ENCODE results near the gene RNF212B. TPM values are rescaled to one million over a fixed set of nuclear protein-coding genes. Genes with fewer than 3 reads are reported as not detected.
A peak's percentile ranks its signal among the peaks of the same experiment; 100 is the strongest.

RNF212B gene
- total and polyA plus RNA-seq, 2 of the 13 experiments (the other 11 are each of a cell fraction or from before 2014, with no cell fraction given) = 0.05 TPM; not detected in 1

DNA sequence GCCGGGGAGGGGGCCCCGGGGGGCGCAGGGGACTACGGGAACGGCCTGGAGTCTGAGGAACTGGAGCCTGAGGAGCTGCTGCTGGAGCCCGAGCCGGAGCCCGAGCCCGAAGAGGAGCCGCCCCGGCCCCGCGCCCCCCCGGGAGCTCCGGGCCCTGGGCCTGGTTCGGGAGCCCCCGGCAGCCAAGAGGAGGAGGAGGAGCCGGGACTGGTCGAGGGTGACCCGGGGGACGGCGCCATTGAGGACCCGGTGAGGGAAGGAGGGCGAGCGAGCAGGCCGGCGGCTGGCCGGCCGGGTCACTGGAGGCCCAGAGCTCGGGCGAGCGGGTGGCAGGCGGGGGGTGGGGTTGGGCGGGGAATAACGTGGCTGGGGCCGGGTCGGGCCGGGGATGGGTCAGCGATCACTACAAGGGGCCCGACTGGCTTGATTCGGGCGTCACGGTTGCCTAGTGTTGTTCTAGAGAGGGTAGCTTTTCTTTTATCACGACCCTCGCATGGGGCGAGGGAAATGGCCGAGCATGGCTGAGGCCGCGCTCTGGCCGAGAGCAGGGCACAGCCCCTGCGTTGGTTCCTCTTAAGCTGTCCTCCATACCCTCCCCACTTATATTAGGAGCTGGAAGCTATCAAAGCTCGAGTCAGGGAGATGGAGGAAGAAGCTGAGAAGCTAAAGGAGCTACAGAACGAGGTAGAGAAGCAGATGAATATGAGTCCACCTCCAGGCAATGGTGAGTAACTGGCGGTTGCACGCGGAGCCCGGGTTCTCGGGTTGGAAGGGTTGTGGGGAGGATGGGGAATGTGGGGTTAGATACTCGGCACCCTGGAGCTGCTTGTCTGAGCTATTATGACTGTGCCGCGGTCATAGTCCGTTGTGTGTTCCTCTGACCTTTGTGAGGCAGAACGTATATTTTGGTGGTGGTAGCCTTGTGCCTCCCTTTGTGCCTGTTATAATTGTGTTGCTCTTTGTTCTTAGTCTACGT, 84.1 kb downstream of the RNF212B start (continued):
- no peak for TF ChIP-seq TOE1 (CRISPR knock-in tag; IDR thresholded peaks at IDR 0.05)
- TF ChIP-seq, protein P1, sequence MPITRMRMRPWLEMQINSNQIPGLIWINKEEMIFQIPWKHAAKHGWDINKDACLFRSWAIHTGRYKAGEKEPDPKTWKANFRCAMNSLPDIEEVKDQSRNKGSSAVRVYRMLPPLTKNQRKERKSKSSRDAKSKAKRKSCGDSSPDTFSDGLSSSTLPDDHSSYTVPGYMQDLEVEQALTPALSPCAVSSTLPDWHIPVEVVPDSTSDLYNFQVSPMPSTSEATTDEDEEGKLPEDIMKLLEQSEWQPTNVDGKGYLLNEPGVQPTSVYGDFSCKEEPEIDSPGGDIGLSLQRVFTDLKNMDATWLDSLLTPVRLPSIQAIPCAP (CRISPR knock-in tag; IDR thresholded peaks at IDR 0.05; ENCODE audit: low read depth) = peak; percentile 12; the same call in 1 of the 2 replicates
- 0 out of 2 replicates have a peak, but pooled peaks have one; percentile 56 for TF ChIP-seq SMAD3 (CRISPR knock-in tag; IDR thresholded peaks at IDR 0.05)
- TF ChIP-seq SP140L (CRISPR knock-in tag; IDR thresholded peaks at IDR 0.05; ENCODE audit: borderline replicate concordance) = no peak; the same call in 1 of the 2 replicates
- TF ChIP-seq ZNF670 (CRISPR knock-in tag; IDR thresholded peaks at IDR 0.05; ENCODE audit: borderline replicate concordance) = no peak; the same call in 1 of the 2 replicates
- TF ChIP-seq CREM (IDR thresholded peaks at IDR 0.05) = no peak
- no peak for TF ChIP-seq CREM (CRISPR knock-in tag; IDR thresholded peaks at IDR 0.05)
- TF ChIP-seq ZNF24 (IDR thresholded peaks at IDR 0.05) = no peak; the same call in 1 of the 2 replicates
- TF ChIP-seq RBFOX2 (IDR thresholded peaks at IDR 0.05; ENCODE audit: low read depth, low read length) = peak; percentile 95
- TF ChIP-seq, protein P2, sequence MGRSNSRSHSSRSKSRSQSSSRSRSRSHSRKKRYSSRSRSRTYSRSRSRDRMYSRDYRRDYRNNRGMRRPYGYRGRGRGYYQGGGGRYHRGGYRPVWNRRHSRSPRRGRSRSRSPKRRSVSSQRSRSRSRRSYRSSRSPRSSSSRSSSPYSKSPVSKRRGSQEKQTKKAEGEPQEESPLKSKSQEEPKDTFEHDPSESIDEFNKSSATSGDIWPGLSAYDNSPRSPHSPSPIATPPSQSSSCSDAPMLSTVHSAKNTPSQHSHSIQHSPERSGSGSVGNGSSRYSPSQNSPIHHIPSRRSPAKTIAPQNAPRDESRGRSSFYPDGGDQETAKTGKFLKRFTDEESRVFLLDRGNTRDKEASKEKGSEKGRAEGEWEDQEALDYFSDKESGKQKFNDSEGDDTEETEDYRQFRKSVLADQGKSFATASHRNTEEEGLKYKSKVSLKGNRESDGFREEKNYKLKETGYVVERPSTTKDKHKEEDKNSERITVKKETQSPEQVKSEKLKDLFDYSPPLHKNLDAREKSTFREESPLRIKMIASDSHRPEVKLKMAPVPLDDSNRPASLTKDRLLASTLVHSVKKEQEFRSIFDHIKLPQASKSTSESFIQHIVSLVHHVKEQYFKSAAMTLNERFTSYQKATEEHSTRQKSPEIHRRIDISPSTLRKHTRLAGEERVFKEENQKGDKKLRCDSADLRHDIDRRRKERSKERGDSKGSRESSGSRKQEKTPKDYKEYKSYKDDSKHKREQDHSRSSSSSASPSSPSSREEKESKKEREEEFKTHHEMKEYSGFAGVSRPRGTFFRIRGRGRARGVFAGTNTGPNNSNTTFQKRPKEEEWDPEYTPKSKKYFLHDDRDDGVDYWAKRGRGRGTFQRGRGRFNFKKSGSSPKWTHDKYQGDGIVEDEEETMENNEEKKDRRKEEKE (IDR thresholded peaks at IDR 0.05) = no peak
- TF ChIP-seq, protein P3, sequence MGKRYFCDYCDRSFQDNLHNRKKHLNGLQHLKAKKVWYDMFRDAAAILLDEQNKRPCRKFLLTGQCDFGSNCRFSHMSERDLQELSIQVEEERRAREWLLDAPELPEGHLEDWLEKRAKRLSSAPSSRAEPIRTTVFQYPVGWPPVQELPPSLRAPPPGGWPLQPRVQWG (CRISPR knock-in tag; IDR thresholded peaks at IDR 0.05; ENCODE audit: borderline replicate concordance, low read depth) = no peak
- TF ChIP-seq ZNF10 (CRISPR knock-in tag; IDR thresholded peaks at IDR 0.05; ENCODE audit: borderline replicate concordance, low read depth) = peak; percentile 86; the same call in 1 of the 2 replicates
- TF ChIP-seq TBL1XR1 (IDR thresholded peaks at IDR 0.05; ENCODE audit: borderline replicate concordance, low read length, partially characterized antibody) = no peak
- TF ChIP-seq POGZ (CRISPR knock-in tag; IDR thresholded peaks at IDR 0.05) = no peak
- TF ChIP-seq, protein P4, sequence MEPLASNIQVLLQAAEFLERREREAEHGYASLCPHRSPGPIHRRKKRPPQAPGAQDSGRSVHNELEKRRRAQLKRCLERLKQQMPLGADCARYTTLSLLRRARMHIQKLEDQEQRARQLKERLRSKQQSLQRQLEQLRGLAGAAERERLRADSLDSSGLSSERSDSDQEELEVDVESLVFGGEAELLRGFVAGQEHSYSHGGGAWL (CRISPR knock-in tag; IDR thresholded peaks at IDR 0.05) = peak; percentile 73
- peak; percentile 1; the same call in 1 of the 2 replicates for TF ChIP-seq ZNF775 (CRISPR knock-in tag; IDR thresholded peaks at IDR 0.05; ENCODE audit: borderline replicate concordance)
- TF ChIP-seq PHF5A (CRISPR knock-in tag; IDR thresholded peaks at IDR 0.05; ENCODE audit: low read depth, unreplicated experiment) = peak; percentile 20
- peak; percentile 93 for TF ChIP-seq ZNF883 (CRISPR knock-in tag; IDR thresholded peaks at IDR 0.05; ENCODE audit: not compliant biosample characterization)
- TF ChIP-seq RFX1 (IDR thresholded peaks at IDR 0.05) = no peak
- peak; percentile 89 for TF ChIP-seq TAF15 (IDR thresholded peaks at IDR 0.05; ENCODE audit: low read depth, low read length, poor library complexity, severe bottlenecking)
- TF ChIP-seq ZFP90 (CRISPR knock-in tag; IDR thresholded peaks at IDR 0.05; ENCODE audit: borderline replicate concordance) = no peak; the same call in 1 of the 2 replicates
- TF ChIP-seq, protein P5, sequence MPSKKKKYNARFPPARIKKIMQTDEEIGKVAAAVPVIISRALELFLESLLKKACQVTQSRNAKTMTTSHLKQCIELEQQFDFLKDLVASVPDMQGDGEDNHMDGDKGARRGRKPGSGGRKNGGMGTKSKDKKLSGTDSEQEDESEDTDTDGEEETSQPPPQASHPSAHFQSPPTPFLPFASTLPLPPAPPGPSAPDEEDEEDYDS (CRISPR knock-in tag; IDR thresholded peaks at IDR 0.05) = peak; percentile 11
- TF ChIP-seq RELA (CRISPR knock-in tag; IDR thresholded peaks at IDR 0.05) = 0 out of 2 replicates have a peak, but pooled peaks have one; percentile 31
- TF ChIP-seq ZNF816 (CRISPR knock-in tag; IDR thresholded peaks at IDR 0.05; ENCODE audit: borderline replicate concordance) = no peak
- no peak; the same call in 1 of the 2 replicates for TF ChIP-seq KAT8 (CRISPR knock-in tag; IDR thresholded peaks at IDR 0.05)

Data from HepG2 (cell line).